ENCODE results near the gene FARP2.
"Not testable (repeated sequence)": the region's sequence is repeated elsewhere in the genome, so short reads cannot be mapped to it uniquely, and the experiment has no call there.

FARP2 gene

GRCh38 chr2:241317391-241317790, 38.7 kb upstream of the FARP2 start:
- Histone ChIP-seq H3K36me3 (ENCODE audit: insufficient read depth, insufficient read length, low read length) (peaks cover 45% of the 10 kb centered on the region), H3K27me3 (ENCODE audit: insufficient read depth, insufficient read length) (no peaks in the 10 kb centered on the region), H3K4me1 (ENCODE audit: insufficient read depth, insufficient read length) (no peaks in the 10 kb centered on the region), H3K9me3 (ENCODE audit: insufficient read depth, low read length) (no peaks in the 10 kb centered on the region), H3K4me3 (ENCODE audit: insufficient read length, low read depth) (peak overlapping the region; percentile 97), H3K9ac (ENCODE audit: insufficient read length, low read depth) (peak overlapping the region; percentile 98)
- no peak for DNase-seq (ENCODE audit: low read depth, low spot score)
- TF ChIP-seq SUZ12 (IDR thresholded peaks at IDR 0.05; ENCODE audit: extremely low read depth, insufficient read depth, insufficient read length) (no peak), ZNF274 (IDR thresholded peaks at IDR 0.05; ENCODE audit: low read depth, low read length) (no peak), YY1 (IDR thresholded peaks at IDR 0.05; ENCODE audit: insufficient read depth, insufficient read length) (no peak)

GRCh38 chr2:241318830-241319229, 37.3 kb upstream of the FARP2 start:
- not testable (repeated sequence) for H3K9me3 ChIP-seq (ENCODE audit: insufficient read depth, low read length); H3K27me3 ChIP-seq (ENCODE audit: insufficient read depth, insufficient read length); H3K4me1 ChIP-seq (ENCODE audit: insufficient read depth, insufficient read length); H3K4me3 ChIP-seq (ENCODE audit: insufficient read length, low read depth); DNase-seq (ENCODE audit: low read depth, low spot score); H3K9ac ChIP-seq (ENCODE audit: insufficient read length, low read depth)
- H3K36me3 ChIP-seq (ENCODE audit: insufficient read depth, insufficient read length, low read length), result peaks cover 46% of the 10 kb centered on the region

- Histone ChIP-seq H3K9ac (ENCODE audit: insufficient read length, low read depth) (no peak overlapping the region), H3K4me3 (ENCODE audit: insufficient read length, low read depth) (no peak overlapping the region), H3K27me3 (ENCODE audit: insufficient read depth, insufficient read length) (no peaks in the 10 kb centered on the region), H3K4me1 (ENCODE audit: insufficient read depth, insufficient read length) (no peaks in the 10 kb centered on the region), H3K36me3 (ENCODE audit: insufficient read depth, insufficient read length, low read length) (peaks cover 61% of the 10 kb centered on the region), H3K9me3 (ENCODE audit: insufficient read depth, low read length) (no peaks in the 10 kb centered on the region)
- TF ChIP-seq SUZ12 (IDR thresholded peaks at IDR 0.05; ENCODE audit: extremely low read depth, insufficient read depth, insufficient read length), result no peak
- TF ChIP-seq ZNF274 (IDR thresholded peaks at IDR 0.05; ENCODE audit: low read depth, low read length), result no peak
- no peak for TF ChIP-seq YY1 (IDR thresholded peaks at IDR 0.05; ENCODE audit: insufficient read depth, insufficient read length)
- no peak for DNase-seq (ENCODE audit: low read depth, low spot score)
Measured at GRCh38 chr2:241320394-241320793, 35.7 kb upstream of the FARP2 start.

- peaks cover 67% of the 10 kb centered on the region for H3K36me3 ChIP-seq (ENCODE audit: insufficient read depth, insufficient read length, low read length)
- no peaks in the 10 kb centered on the region for H3K9me3 ChIP-seq (ENCODE audit: insufficient read depth, low read length)
- H3K4me3 ChIP-seq (ENCODE audit: insufficient read length, low read depth), result no peak overlapping the region
- TF ChIP-seq ZNF274 (IDR thresholded peaks at IDR 0.05; ENCODE audit: low read depth, low read length) (no peak), YY1 (IDR thresholded peaks at IDR 0.05; ENCODE audit: insufficient read depth, insufficient read length) (no peak), SUZ12 (IDR thresholded peaks at IDR 0.05; ENCODE audit: extremely low read depth, insufficient read depth, insufficient read length) (no peak)
- H3K4me1 ChIP-seq (ENCODE audit: insufficient read depth, insufficient read length), result no peaks in the 10 kb centered on the region
- no peak for DNase-seq (ENCODE audit: low read depth, low spot score)
- H3K9ac ChIP-seq (ENCODE audit: insufficient read length, low read depth), result no peak overlapping the region
- H3K27me3 ChIP-seq (ENCODE audit: insufficient read depth, insufficient read length), result no peaks in the 10 kb centered on the region
Measured at GRCh38 chr2:241321033-241321432, 35.1 kb upstream of the FARP2 start.

- no peak for DNase-seq (ENCODE audit: low read depth, low spot score)
- Histone ChIP-seq H3K27me3 (ENCODE audit: insufficient read depth, insufficient read length) (no peaks in the 10 kb centered on the region), H3K4me1 (ENCODE audit: insufficient read depth, insufficient read length) (no peaks in the 10 kb centered on the region), H3K36me3 (ENCODE audit: insufficient read depth, insufficient read length, low read length) (peaks cover 68% of the 10 kb centered on the region), H3K9me3 (ENCODE audit: insufficient read depth, low read length) (no peaks in the 10 kb centered on the region), H3K4me3 (ENCODE audit: insufficient read length, low read depth) (no peak overlapping the region), H3K9ac (ENCODE audit: insufficient read length, low read depth) (no peak overlapping the region)
- TF ChIP-seq SUZ12 (IDR thresholded peaks at IDR 0.05; ENCODE audit: extremely low read depth, insufficient read depth, insufficient read length) (no peak), YY1 (IDR thresholded peaks at IDR 0.05; ENCODE audit: insufficient read depth, insufficient read length) (no peak), ZNF274 (IDR thresholded peaks at IDR 0.05; ENCODE audit: low read depth, low read length) (no peak)
Measured at GRCh38 chr2:241321886-241322285, 34.2 kb upstream of the FARP2 start.

DNA sequence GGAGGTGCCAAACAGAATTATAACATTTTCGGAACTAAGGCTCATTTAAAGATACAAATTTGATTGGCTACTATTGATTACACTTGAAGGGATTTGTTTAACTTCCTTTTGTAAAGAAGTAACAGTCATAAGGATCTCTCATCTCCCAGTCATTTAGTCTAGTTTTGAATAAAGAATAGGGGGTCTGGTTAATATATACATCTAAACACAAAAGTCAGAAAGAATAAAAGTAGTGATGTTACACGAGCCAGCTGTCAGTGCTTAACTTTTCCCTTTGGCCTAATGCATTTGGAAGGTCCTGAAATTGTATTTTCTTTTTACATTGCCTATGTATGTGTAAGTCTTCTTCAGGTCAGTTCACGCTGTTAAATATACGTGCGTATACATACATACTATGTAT, 32.3 kb upstream of the FARP2 start:
- no peak for DNase-seq (ENCODE audit: low read depth, low spot score)
- Histone ChIP-seq H3K36me3 (ENCODE audit: insufficient read depth, insufficient read length, low read length) (peaks cover 66% of the 10 kb centered on the region), H3K4me1 (ENCODE audit: insufficient read depth, insufficient read length) (no peaks in the 10 kb centered on the region), H3K9me3 (ENCODE audit: insufficient read depth, low read length) (no peaks in the 10 kb centered on the region), H3K27me3 (ENCODE audit: insufficient read depth, insufficient read length) (no peaks in the 10 kb centered on the region), H3K4me3 (ENCODE audit: insufficient read length, low read depth) (no peak overlapping the region), H3K9ac (ENCODE audit: insufficient read length, low read depth) (no peak overlapping the region)
- TF ChIP-seq SUZ12 (IDR thresholded peaks at IDR 0.05; ENCODE audit: extremely low read depth, insufficient read depth, insufficient read length) (no peak), ZNF274 (IDR thresholded peaks at IDR 0.05; ENCODE audit: low read depth, low read length) (no peak), YY1 (IDR thresholded peaks at IDR 0.05; ENCODE audit: insufficient read depth, insufficient read length) (no peak)

DNA sequence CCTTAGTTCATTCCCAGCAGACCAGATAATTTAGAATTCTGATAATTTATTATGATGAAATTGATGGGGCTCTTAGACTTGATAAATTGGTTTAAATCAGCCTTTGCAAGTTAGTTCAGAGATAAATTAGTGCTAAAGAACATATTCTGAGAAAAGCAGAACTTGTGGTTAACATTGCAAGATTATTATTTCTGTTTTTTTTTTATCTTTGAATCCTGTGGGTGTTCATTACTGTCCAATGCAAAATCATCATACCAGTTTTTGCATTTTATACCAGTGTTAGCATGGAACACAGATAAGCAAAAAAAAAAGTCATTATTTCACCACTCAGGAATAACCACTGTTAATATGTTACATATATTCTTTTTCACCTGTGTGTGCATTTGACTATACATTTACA, 31.3 kb upstream of the FARP2 start:
- H3K27me3 ChIP-seq (ENCODE audit: insufficient read depth, insufficient read length), result no peaks in the 10 kb centered on the region
- H3K9ac ChIP-seq (ENCODE audit: insufficient read length, low read depth), result no peak overlapping the region
- no peak overlapping the region for H3K4me3 ChIP-seq (ENCODE audit: insufficient read length, low read depth)
- H3K36me3 ChIP-seq (ENCODE audit: insufficient read depth, insufficient read length, low read length), result peaks cover 69% of the 10 kb centered on the region
- DNase-seq (ENCODE audit: low read depth, low spot score), result no peak
- no peaks in the 10 kb centered on the region for H3K9me3 ChIP-seq (ENCODE audit: insufficient read depth, low read length)
- TF ChIP-seq YY1 (IDR thresholded peaks at IDR 0.05; ENCODE audit: insufficient read depth, insufficient read length) (no peak), SUZ12 (IDR thresholded peaks at IDR 0.05; ENCODE audit: extremely low read depth, insufficient read depth, insufficient read length) (no peak), ZNF274 (IDR thresholded peaks at IDR 0.05; ENCODE audit: low read depth, low read length) (no peak)
- no peaks in the 10 kb centered on the region for H3K4me1 ChIP-seq (ENCODE audit: insufficient read depth, insufficient read length)

- TF ChIP-seq ZNF274 (IDR thresholded peaks at IDR 0.05; ENCODE audit: low read depth, low read length) (no peak), SUZ12 (IDR thresholded peaks at IDR 0.05; ENCODE audit: extremely low read depth, insufficient read depth, insufficient read length) (no peak), YY1 (IDR thresholded peaks at IDR 0.05; ENCODE audit: insufficient read depth, insufficient read length) (no peak)
- H3K36me3 ChIP-seq (ENCODE audit: insufficient read depth, insufficient read length, low read length), result peaks cover 73% of the 10 kb centered on the region
- H3K9me3 ChIP-seq (ENCODE audit: insufficient read depth, low read length), result no peaks in the 10 kb centered on the region
- no peaks in the 10 kb centered on the region for H3K4me1 ChIP-seq (ENCODE audit: insufficient read depth, insufficient read length)
- H3K9ac ChIP-seq (ENCODE audit: insufficient read length, low read depth), result no peak overlapping the region
- no peak for DNase-seq (ENCODE audit: low read depth, low spot score)
- H3K27me3 ChIP-seq (ENCODE audit: insufficient read depth, insufficient read length), result no peaks in the 10 kb centered on the region
- no peak overlapping the region for H3K4me3 ChIP-seq (ENCODE audit: insufficient read length, low read depth)
Measured at GRCh38 chr2:241325257-241325656, 30.8 kb upstream of the FARP2 start.

All from NT2/D1 (cell line).